OCI-M1 (cell line): ENCODE data around the gene GRIK4.
"Not testable (repeated sequence)": the region's sequence is repeated elsewhere in the genome, so short reads cannot be mapped to it uniquely, and the experiment has no call there.

Experiments used
- DNase-seq: peaks from one replicate; lab custom pipeline; 2025; lab: John Stamatoyannopoulos, UW

GRIK4 gene

GRCh38 chr11:120747850-120748814, 236.6 kb downstream of the GRIK4 start:
- DNase-seq: peak; percentile 23

DNA sequence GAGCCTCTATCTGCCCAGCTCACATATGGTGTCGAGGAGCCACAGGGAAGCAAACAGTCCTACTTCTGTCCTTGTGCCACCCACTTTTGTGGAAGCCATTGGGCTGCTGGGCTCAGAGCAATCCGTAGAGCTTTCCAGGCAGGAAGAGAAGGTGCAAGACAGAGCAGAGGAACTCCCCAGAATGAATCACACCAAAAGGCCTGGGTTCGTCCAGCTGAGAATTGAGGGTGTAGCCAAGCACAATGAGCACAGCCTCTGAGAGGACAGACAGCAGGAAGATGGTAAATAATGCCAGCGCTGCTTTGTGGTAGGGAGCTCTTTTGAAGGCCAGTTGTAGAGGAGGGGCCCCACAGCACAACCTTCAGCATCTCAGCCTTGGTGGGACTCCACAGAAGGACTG, 237.8 kb downstream of the GRIK4 start:
- no peak for DNase-seq

DNA sequence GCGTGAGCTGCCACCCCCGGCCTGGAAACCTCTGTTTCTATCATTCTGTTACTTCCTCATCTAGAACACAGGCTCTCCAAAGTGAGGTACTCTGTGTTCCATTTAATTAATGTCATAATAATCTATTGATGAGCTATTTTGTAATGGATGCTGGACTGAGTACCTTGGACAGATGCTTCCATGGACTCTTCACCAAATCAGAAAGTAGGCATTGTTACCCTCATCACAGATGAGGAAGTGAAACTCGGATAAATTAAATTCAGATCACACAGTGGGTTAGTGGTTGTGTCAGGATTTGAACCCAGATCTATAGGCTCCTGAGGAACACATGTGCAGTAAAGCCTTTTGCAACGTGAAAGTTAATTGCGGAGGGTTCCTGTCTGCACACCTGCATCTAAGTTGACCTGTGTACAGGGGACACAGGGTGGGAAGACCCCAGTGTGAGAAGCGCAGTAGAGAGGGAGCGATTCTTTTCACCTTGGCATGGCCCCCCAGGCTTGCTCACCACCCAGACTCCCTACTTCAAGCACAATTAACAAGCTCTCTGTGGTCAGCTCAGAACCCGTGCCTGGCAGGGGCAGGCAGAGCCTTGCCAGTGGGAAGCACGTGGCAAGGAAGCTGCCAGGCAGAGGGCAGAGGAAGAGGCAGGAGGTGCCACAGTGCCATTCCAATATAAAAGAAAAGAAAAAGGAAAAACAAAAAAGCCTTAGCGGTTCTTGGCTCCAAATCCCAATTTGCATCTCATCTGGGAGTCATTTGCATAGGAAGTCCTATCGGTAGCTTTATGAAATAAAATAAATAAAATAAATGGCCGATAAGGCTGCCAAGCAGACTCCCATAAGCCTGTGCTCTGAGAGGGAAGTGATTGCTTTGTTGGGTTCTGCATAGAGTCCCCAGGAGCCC, 239.3 kb downstream of the GRIK4 start:
- DNase-seq: no peak

DNA sequence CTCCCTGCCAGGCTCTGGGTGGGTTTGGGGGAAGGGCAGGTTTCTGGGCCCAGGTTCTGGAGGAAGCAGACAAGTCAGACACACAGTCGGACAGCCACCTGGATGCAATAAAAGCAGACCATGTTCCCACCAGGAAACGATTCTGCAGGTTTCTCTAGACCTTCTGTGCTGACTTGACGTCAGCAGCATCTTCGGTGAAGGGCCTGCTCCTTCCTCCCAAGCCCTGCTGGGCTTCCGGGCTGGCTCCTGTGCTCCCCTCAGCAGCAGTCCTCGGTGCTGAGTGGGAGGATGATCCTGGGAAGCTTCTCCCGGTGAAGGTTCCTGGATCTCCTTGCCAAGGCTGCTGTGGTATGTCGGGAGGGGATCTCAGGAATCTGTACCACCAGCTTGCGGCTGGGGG, 240.0 kb downstream of the GRIK4 start:
- no peak for DNase-seq

- DNase-seq: no peak
Observed at GRCh38 chr11:120752668-120753067, 241.1 kb downstream of the GRIK4 start.

GRCh38 chr11:120756931-120757330, 245.4 kb downstream of the GRIK4 start:
- no peak for DNase-seq

DNA sequence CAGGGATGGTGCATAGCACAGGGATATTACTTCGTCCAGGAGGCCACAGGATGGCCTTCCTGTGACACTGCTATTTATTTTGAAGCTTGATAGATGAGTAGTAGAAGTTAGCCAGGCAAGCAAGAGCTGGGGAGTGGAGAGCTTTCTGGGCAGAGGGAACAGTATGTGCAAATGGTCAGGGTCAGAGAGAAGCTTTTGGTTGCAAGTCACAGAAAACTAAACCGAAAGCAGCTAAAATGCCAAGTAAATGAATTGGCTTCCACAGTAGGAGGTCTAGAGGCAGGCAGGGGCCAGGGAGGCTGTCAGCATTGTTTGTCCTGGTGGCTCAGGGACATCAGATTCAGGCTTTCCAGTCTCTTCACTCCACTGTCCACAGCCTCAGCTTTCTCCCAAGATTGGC, 247.5 kb downstream of the GRIK4 start:
- no peak for DNase-seq

DNA sequence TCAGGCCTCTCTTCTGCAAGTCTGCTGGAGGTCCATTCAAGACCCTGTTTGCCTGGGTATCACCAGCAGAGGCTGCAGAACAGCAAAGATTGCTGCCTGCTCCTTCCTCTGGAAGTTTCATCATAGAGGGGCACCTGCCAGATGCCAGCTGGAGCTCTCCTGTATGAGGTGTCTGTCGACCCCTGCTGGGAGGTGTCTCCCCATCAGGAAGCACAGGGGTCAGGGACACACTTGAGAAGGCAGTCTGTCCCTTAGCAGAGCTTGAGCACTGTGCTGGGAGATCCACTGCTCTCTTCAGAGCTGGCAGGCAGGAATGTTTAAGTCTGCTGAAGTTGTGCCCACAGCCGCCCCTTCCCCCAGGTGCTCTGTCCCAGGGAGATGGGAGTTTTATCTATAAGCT, 254.2 kb downstream of the GRIK4 start:
- DNase-seq: not testable (repeated sequence)

DNA sequence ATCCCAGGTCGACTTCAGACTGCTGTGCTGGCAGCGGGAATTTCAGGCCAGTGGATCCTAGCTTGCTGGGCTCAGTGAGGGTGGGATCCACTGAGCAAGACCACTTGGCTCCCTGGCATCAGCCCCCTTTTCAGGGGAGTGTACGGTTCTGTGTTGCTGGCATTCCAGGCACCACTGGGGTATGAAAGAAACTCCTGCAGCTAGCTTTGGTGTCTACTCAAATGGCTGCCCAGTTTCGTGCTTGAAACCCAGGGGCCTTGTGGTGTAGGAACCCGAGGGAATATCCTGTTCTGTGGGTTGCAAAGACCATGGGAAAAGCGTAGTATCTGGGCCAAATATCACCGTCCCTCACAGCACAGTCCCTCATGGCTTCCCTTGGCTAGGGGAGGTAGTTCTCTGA, 254.8 kb downstream of the GRIK4 start:
- DNase-seq: no peak

- DNase-seq: no peak
Observed at GRCh38 chr11:120768949-120769348, 257.4 kb downstream of the GRIK4 start.

DNA sequence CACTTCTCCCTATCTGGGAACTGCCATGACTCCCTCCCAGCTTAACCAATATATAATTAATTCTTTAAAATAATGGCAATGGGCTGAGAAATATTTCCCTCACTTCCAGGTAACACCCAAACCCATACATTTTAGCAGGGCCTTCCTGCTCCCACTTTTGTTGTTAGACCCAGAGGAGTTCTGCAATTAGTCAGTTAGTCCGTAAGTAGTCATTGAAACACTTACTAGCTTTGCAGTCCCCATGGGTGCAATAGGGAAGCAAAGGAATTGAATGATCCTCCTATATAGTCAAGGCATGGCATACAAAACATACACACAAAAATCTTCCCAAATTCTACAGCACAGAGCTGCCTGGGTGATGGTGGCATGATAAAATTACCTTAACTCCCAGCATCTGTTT, 258.4 kb downstream of the GRIK4 start:
- no peak for DNase-seq

- no peak for DNase-seq
Observed at GRCh38 chr11:120771551-120772060, 260.1 kb downstream of the GRIK4 start.

DNA sequence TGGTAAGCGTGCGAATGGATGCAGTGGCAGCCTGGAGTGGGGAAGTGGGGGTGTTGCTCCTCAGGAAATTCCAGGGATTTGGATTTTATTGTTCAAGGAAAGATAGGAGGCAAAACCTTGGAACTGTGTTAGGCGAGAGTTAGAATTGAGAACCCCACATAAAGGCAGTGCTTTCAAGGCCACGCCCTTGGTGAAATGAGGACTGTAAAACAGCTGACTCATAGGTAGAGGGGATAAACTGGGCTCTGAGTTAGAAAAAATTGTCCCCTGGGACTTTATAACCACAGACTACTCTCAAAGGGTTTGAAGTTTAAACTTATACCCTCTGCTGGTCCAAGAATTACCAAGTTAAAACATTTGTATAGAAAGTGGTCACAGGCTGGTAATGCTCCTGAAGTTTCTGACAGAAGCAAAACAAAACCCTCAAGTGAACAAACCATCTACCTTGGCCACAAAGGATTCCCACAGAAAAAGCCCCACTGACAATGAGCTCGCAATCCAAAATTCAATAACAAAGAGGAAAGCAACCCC, 262.0 kb downstream of the GRIK4 start:
- DNase-seq: no peak

GRCh38 chr11:120774591-120775386, 263.2 kb downstream of the GRIK4 start:
- no peak for DNase-seq

DNA sequence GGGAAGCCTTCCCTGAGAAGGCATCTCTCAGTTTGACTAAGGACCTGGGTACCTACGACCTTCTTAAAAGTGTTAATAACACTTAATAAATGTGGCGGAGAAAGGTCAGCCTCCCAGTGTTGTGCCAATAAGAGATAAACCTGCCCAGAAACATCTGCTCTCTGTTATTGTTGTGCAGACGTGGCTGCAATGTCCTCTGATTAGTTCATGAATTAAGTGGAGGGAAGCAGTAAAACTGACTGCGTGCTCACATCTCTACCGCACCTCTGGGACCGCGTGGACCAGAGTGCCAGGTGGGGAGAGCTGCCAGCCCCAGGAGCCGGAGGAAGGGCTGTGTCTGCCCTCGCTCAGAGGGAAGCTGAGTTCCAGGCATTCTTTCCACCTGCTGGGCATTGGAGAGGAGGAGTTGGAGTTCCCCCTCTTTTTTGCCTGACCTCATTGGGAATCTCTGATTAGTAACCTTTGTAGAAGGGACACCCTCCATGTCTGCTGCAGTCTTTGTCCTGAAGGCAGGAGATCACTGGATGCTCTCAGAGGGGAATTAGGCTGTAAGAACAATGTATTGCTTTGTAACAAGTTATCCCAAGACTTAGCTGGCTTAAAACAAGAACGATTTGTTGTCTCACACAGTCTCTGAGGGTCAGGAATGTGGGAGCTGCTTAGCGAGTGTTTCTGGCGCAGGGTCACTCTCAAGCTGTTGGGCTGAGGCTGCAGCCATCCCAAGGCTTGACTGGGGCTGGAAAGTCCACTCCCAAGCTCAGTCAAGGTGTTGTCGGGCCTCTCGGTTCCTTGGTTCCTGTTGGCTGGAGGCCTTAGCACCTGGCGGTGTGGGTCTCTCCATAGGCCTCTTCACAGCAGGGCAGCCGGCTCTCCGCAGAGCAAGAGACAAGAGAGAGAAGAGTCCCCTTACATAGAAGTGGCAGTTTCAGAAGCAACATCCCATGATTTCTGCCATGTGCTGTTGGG, 264.7 kb downstream of the GRIK4 start:
- DNase-seq: no peak

DNA sequence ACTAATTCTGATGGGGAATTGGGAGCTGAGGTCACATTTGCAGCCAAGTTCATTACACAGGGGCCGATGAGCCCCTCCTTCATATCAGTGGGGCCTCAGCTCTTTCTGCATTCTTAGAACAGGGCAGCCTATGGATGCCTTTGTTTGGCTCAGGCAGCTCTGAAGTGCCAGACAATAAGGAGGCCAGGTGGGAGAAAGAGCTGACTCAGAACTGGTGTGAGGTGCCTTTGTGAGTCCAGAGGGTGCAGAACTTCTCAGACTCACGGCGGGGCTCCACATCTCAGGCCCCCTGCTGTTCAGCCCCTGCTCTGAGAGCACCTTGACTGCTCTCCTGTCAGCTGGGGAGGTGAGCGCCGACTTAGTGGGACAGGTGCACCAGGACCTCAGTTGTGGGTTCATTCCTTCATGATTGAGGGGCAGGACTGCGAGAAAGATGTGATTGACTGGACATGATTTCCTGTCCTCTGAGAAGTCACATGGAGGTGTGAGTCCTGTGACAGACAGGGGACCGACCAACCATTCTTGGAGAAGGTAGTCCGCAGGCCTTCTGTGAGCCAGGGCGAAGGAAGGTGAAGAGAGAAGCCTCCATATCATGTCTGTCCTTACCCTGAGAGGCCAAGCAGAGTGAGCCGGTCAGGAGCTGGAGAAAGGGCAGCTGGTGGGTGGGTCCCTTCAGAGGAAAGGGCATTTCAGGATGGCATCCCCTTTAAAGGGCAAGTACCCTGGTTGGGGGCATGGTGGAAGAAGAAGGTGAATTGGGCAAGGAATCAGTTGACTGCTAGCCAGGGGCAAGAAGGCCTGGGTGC, 267.3 kb downstream of the GRIK4 start:
- DNase-seq: no peak

DNA sequence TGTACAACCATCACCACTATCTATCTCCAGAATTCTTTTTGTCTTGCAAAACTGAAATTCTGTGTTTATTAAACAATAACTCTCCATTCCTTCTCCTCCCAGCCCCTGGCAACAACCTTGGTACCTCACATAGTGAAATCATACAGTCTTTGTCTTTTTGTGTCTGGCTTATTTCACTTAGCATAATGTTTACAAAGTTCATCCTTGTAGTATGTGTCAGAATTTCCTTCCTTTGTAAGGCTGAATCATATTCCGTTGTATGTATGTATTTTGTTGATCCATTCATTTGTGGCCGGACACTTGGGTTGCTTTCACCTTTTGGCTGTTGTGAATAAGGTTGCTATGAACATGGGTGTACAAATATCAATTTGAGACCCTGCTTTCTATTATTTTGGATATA, 268.7 kb downstream of the GRIK4 start:
- DNase-seq: no peak

DNA sequence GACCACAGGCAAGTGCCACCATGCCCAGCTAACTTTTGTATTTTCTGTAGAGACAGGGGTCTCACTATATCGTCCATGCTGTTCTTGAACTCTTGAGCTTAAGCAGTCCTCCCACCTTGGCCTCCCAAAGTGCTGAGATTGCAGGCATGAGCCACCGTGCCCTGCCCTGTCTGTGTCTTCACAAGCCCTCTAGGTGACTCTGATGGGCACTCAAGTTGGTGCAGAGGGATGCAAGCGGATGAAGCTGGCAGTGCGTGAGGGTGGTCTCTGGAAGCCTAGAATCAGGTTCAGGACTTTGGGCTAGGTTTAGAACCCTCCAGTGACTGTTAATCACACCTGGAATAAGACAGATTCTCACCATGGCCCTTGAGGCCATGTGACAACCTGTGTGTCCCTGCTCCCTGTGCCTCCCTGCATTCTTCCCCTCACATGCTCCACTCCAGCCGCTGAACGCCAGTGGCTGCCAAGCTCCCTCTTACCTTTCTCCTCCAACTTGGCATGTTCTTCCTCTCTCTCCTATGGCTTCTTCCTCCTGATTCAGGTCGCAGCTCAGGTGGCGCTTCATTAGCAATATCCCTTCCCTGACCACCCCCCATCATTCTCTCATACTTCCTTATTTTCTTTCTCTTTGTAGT, 270.1 kb downstream of the GRIK4 start:
- no peak for DNase-seq
